CD4-positive, alpha-beta T cell (primary cell): Measurements from ENCODE around the gene PTGR2. TPM values are rescaled to one million over a fixed set of nuclear protein-coding genes. Genes with fewer than 3 reads are reported as not detected.

Experiments
- ATAC-seq: fragments of 200-7000 bp; cut with Tn5 transposase; one replicate; pipeline ENCODE4 v1.10.0; 2022; ENCODE audit warnings: mild to moderate bottlenecking; ENCODE audit not compliant: poor library complexity
- CTCF ChIA-PET: fragments of 350-600 bp; sonication (Branson Sonifier 250); formaldehyde crosslinking; loops from one replicate; lab custom pipeline; 2021; ENCODE audit warnings: antibody characterized with exemption, inconsistent platforms; lab: Charles Lee
- POLR2A ChIA-PET: fragments of 350-600 bp; sonication (Branson Sonifier 250); formaldehyde crosslinking; loops from one replicate; lab custom pipeline; 2021; ENCODE audit warnings: antibody characterized with exemption, inconsistent platforms; lab: Charles Lee
- DNase-seq, 14 experiments: peaks; one replicate each; pipeline ENCODE4 v3.0.0-alpha.2; 2013 to 2020; ENCODE audit warnings: mixed read lengths in 2 of 14
- H3K27ac ChIP-seq, 2 donors: one replicate each; pipeline versions ENCODE4 v1.5.1 to v1.7.0; 2013; ENCODE audit warnings: low read length in 2 of 2, low read depth in 1 of 2, mild to moderate bottlenecking in 1 of 2
- H3K27me3 ChIP-seq, 2 experiments: 1 replicate in 1 of 2; 2 replicates in 1 of 2; pipeline versions ENCODE4 v1.6.1 to v1.7.0; 2013; ENCODE audit warnings: low read length in 2 of 2, control low read depth in 1 of 2, mild to moderate bottlenecking in 1 of 2, moderate library complexity in 1 of 2; ENCODE audit not compliant: insufficient read depth in 2 of 2, control insufficient read depth in 1 of 2
- H3K36me3 ChIP-seq: one replicate; pipeline ENCODE4 v1.6.1; 2013; ENCODE audit warnings: low read length, control low read depth; ENCODE audit not compliant: insufficient read depth
- H3K4me1 ChIP-seq: one replicate; pipeline ENCODE4 v1.6.1; 2013; ENCODE audit warnings: low read length, control low read depth; ENCODE audit not compliant: insufficient read depth
- H3K4me3 ChIP-seq: one replicate; pipeline ENCODE4 v1.5.1; 2013; ENCODE audit warnings: mild to moderate bottlenecking, low read length, moderate library complexity
- H3K9me3 ChIP-seq, 2 experiments: 1 replicate in 1 of 2; 2 replicates in 1 of 2; pipeline versions ENCODE4 v1.6.1 to v1.7.0; 2013; ENCODE audit warnings: low read length in 2 of 2, mild to moderate bottlenecking in 2 of 2, control low read depth in 1 of 2, moderate library complexity in 1 of 2; ENCODE audit not compliant: control insufficient read depth in 1 of 2, insufficient read depth in 1 of 2
- H3K27ac Mint-ChIP-seq: one replicate; pipeline ENCODE4 v1.8.0; 2020; ENCODE audit warnings: mixed read lengths
- H3K27me3 Mint-ChIP-seq: one replicate; pipeline ENCODE4 v1.8.0; 2021; ENCODE audit warnings: mixed read lengths
- H3K36me3 Mint-ChIP-seq: one replicate; pipeline ENCODE4 v1.8.0; 2021; ENCODE audit warnings: low read depth, mixed read lengths
- H3K4me1 Mint-ChIP-seq: one replicate; pipeline ENCODE4 v1.8.0; 2021; ENCODE audit warnings: low read depth, mixed read lengths
- H3K4me3 Mint-ChIP-seq: one replicate; pipeline ENCODE4 v1.8.0; 2020; ENCODE audit warnings: mild to moderate bottlenecking, mixed read lengths
- H3K9me3 Mint-ChIP-seq: one replicate; pipeline ENCODE4 v1.8.0; 2020; ENCODE audit warnings: mixed read lengths
- intact Hi-C, 2 experiments: fragments of 100-400 bp; cut with DNase I in 1 of 2; cut with micrococcal nuclease in 1 of 2; formaldehyde crosslinking; loops; one replicate each; pipeline versions ENCODE4 v1.15.1 to v1.9.0; 2023 to 2025; cut with DNase I, micrococcal nuclease
- total RNA-seq, 174 experiments: library from RNA in 2 of 174; stranded (reverse) in 2 of 174; gene quantifications; one replicate each; pipeline ENCODE4 v1.2.3 and lab custom pipeline; 2021 to 2026
- TF ChIP-seq, protein P1 (sequence below): fragments of 200-600 bp; IDR thresholded peaks from one replicate; pipeline ENCODE4 v1.8.0; 2022; ENCODE audit warnings: antibody characterized with exemption, mild to moderate bottlenecking

Gene PTGR2
- total RNA-seq, 2 experiments from 2014 or later: 0.70 to 1.1 TPM

DNA sequence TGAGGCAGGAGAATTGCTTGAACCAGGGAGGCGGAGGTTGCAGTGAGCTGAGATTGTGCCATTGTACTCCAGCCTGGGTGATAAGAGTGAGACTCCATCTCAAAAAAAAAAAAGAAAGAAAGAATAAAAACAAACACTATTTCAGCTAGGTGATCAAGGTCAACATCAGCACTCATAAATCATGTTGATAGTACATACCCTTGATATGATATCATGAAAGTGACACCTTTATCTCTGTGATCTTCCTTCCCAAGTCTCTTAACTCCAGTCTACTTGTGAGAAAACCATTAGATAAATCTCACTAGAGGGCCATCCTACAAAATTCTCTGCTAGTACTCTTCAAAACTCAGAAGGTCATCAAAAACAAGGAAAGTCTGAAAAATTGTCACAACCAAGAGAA lies 44.2 kb upstream of the PTGR2 start:
- no peaks in the 10 kb centered on the region for H3K4me1 Mint-ChIP-seq
- Histone ChIP-seq H3K9me3 (no peaks in the 10 kb centered on the region), H3K4me3 (no peak overlapping the region), H3K36me3 (no peaks in the 10 kb centered on the region), H3K27me3 (no peaks in the 10 kb centered on the region), H3K4me1 (no peaks in the 10 kb centered on the region), H3K27ac (no peak overlapping the region)
- TF ChIP-seq, protein P1, sequence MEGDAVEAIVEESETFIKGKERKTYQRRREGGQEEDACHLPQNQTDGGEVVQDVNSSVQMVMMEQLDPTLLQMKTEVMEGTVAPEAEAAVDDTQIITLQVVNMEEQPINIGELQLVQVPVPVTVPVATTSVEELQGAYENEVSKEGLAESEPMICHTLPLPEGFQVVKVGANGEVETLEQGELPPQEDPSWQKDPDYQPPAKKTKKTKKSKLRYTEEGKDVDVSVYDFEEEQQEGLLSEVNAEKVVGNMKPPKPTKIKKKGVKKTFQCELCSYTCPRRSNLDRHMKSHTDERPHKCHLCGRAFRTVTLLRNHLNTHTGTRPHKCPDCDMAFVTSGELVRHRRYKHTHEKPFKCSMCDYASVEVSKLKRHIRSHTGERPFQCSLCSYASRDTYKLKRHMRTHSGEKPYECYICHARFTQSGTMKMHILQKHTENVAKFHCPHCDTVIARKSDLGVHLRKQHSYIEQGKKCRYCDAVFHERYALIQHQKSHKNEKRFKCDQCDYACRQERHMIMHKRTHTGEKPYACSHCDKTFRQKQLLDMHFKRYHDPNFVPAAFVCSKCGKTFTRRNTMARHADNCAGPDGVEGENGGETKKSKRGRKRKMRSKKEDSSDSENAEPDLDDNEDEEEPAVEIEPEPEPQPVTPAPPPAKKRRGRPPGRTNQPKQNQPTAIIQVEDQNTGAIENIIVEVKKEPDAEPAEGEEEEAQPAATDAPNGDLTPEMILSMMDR: no peak
- H3K4me3 Mint-ChIP-seq: no peak overlapping the region
- DNase-seq (no peak), ATAC-seq (no peak)
- no peaks in the 10 kb centered on the region for H3K36me3 Mint-ChIP-seq
- intact Hi-C loops: no loop called here
- CTCF ChIA-PET: no interaction called here
- no peak overlapping the region for H3K27ac Mint-ChIP-seq
- H3K9me3 Mint-ChIP-seq: no peaks in the 10 kb centered on the region
- H3K27me3 Mint-ChIP-seq: no peaks in the 10 kb centered on the region
- POLR2A ChIA-PET: no interaction called here

DNA sequence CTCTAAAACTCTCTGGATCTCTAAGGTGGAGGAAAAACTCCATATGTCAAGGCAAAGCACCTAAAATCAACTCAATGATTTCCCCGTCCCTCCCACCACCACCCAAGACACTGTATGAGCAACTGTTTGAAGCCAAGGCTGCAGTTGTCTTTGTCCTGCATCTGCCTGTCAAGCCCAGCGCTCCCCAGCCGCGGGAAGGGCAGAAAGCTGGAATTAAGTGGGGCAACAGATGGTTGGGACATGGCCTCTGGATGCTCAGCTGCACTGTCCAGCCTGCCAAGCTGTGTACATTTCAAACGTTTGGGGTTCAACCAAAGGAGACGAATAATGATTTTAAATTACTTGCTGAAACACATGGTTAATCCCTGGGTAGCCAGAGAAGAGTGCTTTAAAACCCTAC lies 42.2 kb upstream of the PTGR2 start:
- CTCF ChIA-PET: no interaction called here
- Mint-ChIP-seq H3K27ac (no peak overlapping the region), H3K4me3 (no peak overlapping the region), H3K9me3 (no peaks in the 10 kb centered on the region), H3K27me3 (no peaks in the 10 kb centered on the region), H3K4me1 (no peaks in the 10 kb centered on the region), H3K36me3 (no peaks in the 10 kb centered on the region)
- ATAC-seq (no peak), DNase-seq (no peak)
- Histone ChIP-seq H3K36me3 (no peaks in the 10 kb centered on the region), H3K4me1 (no peaks in the 10 kb centered on the region), H3K9me3 (no peaks in the 10 kb centered on the region), H3K27ac (no peak overlapping the region), H3K27me3 (no peaks in the 10 kb centered on the region), H3K4me3 (no peak overlapping the region)
- TF ChIP-seq, protein P1: no peak
- intact Hi-C loops: no loop called here
- POLR2A ChIA-PET: interaction anchor here (0.5 to 1.6 kb wide), 2 partner anchors 50 to 132 kb away, joined by 3 to 6 read pairs; no protein-coding TSS in a partner anchor

DNA sequence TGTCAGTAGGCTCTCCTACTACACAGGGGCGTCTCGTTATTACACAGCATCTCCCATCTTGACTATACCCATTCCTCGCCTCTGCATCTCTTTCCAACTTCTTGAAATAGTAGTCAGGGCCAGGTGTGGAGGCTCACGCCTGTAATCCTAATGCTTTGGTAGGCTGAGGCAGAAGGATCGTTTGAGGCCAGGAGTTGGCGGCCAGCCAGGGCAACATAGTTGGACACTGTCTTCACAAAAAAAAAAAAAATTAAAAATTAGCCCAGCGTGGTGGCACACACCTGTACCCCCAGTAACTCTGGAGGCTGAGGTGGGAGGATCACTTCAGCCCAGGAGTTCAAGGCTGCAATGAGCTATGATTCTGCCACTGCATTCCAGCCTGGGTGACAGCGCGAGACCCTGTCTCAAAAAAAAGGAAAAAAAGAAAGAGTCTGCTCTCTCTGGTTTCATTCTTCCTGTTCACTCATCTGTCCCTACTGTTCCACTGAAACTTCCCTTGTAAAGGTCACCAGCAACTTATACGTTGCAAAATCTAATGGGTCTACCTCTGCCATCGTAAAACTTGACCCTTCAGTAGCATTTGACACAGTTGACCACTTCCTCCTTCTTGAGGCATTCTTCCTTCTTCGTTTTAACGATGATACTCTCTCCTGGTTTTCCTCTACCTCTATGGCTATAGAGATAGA lies 41.0 kb upstream of the PTGR2 start:
- no peaks in the 10 kb centered on the region for H3K9me3 Mint-ChIP-seq
- TF ChIP-seq, protein P1: no peak
- Histone ChIP-seq H3K9me3 (no peaks in the 10 kb centered on the region), H3K36me3 (no peaks in the 10 kb centered on the region), H3K27ac (no peak overlapping the region), H3K27me3 (no peaks in the 10 kb centered on the region), H3K4me1 (no peaks in the 10 kb centered on the region), H3K4me3 (no peak overlapping the region)
- H3K4me1 Mint-ChIP-seq: no peaks in the 10 kb centered on the region
- CTCF ChIA-PET: no interaction called here
- H3K27ac Mint-ChIP-seq: no peak overlapping the region
- POLR2A ChIA-PET: no interaction called here
- H3K36me3 Mint-ChIP-seq: no peaks in the 10 kb centered on the region
- H3K4me3 Mint-ChIP-seq: no peak overlapping the region
- DNase-seq (no peak), ATAC-seq (no peak)
- no peaks in the 10 kb centered on the region for H3K27me3 Mint-ChIP-seq
- intact Hi-C loops: no loop called here
